ENCODE data around the gene TMEM191C.
"Not testable (repeated sequence)": the region's sequence is repeated elsewhere in the genome, so short reads cannot be mapped to it uniquely, and the experiment has no call there.

TMEM191C gene

DNA sequence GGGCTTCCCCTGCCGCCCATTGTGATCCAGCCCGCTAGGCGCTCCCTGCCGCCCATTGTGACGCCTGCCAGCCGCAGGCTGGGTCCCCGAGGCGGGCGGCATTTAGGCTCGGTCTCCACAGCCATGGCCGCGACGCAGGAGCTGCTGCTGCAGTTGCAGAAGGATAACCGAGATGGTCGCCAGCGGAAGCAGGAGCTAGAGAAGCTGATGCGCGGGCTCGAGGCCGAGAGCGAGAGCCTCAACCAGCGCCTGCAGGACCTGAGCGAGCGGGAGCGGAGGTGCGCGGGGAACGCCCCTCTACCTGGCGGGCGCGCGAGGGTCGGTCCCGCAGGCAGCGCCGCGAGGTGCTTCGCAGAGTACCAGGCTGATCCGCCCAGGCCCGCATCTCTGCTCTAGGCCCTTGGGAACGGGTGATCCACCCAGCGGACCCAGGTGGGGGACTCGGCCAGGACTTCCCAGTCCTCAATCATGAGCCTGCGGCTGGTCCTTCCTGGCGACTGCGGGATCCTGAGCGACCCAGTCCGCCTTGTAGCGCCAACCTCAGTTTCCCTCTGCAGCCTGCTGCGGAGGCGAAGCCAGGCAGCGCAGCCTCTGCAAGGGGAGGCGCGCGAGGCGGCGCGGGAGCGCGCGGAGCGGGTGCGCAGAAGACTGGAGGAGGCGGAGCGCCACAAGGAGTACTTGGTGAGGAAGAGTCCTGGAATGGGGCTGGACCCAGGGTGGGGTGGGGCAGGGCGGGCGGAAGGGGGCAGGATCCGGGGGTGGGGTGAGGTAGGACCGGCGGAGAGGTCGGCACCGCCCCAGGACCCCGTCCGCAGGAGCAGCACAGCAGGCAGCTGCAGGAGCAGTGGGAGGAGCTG lies at the start of gene TMEM191C:
TSS of gene TMEM191C (plus strand) at position 51 of the 857 bp plus-strand sequence. CDS start at position 124, 73 bp downstream.
- DNase-seq (ENCODE audit: low spot score) = not testable (repeated sequence)

DNA sequence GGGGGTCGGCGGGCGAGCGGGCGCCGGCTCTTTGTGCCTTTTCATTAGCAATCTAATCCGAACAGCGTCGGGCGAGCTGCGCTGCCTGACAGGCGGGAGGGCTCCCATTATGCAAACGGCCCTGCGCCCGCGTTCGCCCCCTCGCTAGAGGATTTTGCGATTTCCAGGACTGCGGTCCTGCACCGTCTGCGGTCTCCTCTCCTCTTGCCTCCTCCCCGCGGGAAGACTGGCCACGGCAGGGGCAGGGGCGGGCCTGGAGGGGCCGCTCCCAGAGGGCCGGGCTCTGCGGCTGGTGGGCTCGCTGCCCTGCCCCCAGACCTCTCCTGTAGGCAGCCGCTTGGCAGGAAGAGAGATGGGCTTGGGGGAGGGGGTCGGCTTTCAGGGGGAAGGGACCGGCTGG lies 49.3 kb upstream of the TMEM191C start:
- DNase-seq (ENCODE audit: low spot score) = not testable (repeated sequence)

DNA sequence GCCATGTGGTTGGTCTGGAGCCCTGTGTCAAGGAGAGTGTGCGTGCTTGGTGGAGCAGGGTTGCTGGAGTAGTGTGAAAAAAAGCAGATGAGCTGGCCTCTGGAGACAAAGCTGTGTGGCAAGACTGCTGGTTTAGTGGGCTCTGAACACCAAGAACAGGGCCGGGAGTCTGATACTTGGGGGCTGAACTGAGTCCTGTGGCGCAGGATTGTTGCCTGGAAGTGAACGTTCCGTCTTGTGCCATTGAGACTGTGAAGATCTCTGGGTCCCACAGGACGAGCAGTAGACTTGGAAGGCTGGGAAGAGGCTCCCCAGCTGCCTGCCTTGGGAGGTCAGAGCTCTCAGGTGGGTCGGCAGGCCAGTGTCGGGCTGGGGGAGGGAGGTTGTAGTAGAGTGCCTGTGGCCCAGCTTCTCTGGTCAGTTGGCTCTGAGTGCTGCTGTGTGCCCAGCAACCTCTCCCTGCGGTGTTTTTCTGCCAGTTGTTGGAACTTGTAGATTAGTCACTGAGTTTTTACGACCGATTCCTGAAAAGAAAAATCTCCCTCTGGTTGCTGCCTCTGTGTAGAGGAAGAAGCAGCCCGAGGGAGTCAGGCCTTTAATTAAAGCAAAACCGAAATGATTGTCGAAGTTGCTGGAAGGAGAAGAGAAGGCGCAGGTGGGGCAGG lies 48.1 kb upstream of the TMEM191C start:
- not testable (repeated sequence) for DNase-seq (ENCODE audit: low spot score)

DNA sequence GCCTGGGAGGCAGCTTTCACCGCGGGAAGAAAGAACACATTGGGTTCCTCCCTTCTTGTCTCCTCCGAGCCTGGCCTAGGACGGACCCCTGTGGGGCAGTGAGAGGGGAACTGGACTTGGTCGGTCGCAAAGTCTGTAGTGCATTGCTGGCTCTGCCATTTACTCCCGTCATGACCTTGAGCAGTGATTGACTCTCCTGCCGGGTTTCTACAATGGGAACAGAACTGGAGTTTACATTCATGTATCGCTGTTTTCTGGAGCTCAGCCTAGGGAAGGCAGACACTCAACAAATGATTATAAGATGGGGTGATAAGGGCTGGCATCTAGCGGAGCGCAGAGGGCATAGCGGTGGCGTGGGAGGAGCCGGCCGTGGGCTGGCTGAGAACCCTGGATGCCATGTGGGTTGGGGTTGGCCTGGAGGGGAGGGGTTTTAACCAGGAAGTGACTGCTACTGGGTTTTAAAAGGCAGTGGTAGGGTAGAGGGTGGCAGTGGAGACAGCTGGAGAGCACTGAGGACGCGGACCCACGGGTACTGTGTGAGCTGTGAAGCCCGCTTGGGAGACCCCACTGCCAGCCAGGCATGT lies 46.9 kb upstream of the TMEM191C start:
- DNase-seq (ENCODE audit: low spot score) = not testable (repeated sequence)

DNA sequence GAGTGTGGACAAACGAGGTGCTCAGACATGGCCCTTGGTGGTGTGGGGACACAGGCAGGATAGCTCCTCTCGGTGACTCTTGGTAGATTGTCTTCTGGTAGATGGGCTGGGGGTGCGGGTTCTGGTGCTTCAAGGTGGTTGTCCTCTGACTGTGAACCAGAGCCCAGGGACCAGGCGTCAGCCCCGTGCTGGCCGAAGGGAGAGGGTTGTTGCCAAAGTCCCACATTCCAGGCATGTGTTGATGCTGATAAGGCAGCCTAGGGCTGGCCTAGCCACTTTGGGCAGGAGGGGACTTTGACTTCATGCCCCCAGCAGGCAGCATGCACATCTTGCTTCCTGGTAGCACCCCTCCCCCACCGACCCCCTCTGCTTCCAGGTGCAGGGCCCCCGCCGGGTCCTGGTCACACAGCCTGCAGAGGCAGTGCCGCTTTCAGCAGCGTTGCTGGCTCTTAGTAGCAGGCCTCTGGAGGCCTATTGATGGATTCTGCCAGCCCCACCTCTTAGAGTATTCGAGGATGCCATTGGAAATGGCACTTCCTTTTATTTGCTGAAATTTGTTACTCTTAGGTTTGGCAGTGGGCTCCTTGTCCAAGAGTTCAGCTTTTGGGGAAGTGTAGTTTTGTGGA lies 43.0 kb upstream of the TMEM191C start:
- not testable (repeated sequence) for DNase-seq (ENCODE audit: low spot score)

DNA sequence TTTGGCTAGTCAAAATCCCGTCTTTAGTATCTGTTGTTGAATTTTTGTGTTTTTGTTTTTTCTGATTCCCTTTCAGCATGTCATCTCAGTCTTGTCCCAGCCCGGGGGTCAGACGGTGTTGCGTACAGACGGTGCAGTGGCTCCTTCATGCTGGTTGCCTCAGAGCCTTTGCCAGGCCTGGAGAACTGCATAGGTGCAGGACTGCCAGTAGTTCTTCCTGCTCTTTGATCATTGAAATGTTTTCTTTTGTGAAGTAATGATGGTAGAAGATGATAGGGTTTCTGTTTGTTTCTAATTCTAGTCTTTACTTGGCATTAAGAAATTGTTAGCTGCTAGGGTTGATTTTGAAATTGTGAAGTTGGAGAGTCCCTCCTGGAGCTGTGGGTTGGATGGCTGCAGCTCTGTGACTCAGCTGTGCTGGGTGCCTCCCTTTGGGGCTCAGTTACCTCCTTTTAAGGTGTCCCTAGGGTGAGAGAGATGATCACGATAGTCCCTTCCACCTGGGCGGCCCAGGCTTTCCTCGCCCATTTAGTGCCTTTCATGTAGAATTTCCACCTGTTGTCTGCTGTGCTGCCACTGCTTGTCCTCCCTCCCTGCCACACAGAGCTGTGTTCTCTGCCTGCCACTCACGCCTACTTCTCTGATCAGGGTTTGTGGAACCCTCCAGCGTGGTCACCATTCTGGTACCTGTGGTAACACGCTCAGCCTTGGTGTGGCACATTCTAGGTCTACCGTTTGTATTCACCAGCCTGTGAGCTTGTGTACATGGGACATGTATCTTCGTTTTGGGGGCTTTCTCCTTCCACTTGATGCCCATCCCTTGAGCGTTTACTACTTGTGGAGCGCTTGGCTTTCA lies 32.6 kb upstream of the TMEM191C start:
- not testable (repeated sequence) for DNase-seq (ENCODE audit: low spot score)

DNA sequence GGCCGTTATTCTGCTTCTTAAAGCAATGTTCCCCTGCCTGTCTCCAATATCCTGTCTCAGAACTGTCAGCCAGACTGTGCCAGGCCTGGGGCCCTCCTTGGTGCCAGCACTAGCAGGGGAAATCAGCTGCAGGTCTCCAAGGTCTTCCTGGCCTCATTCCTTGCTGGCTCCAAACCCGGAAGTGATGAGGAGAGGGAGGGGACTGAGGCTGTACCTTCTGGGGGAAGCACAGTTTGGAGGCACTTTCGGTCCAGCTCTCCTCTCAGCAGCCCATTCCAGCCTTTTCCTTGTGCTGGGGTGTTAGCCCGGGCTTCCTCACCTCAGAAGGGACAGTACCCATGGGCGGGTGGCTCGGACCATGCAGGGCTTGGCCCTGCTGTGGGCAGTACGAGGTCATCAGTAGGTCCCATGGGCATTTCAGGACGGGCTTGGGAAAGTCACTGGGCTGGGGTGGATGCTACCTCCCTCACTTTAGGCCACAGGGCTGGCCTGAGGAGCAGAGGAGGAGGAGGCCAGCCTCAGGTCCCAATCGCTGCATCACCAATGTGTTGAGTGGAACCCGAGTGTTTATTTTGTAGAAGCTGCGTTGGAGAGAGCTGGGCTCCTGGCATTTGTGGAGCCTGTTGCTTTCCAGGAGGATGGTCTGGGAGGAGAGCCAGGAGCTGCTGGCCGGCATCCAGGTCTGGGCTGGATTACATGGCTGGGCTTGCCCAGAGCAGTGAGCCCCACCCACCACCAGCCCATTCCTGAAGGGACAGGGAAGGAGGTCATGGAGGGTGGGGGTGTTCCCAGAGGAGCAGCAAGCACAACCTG lies 31.0 kb upstream of the TMEM191C start:
- not testable (repeated sequence) for DNase-seq (ENCODE audit: low spot score)

DNA sequence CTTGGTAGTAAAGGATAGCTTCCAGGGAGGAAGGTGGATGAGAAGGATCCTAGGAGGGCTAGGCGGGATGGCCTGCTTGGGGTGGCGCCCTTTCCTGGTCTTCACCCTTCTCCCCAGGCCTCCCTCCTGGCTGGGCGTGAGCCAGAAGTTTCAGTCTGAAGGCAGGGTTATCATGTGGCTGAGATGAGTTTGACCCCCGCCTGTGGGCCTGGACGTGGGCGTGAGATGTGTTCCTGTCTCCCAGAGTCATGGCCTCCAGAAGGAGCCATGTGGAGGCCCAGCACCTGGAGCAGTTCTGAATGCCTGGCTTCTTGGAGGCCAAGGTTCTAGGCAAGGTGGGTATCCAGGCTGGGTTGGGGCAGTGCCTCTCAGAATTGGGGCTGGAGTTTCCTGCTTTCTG lies 29.2 kb upstream of the TMEM191C start:
- not testable (repeated sequence) for DNase-seq (ENCODE audit: low spot score)

DNA sequence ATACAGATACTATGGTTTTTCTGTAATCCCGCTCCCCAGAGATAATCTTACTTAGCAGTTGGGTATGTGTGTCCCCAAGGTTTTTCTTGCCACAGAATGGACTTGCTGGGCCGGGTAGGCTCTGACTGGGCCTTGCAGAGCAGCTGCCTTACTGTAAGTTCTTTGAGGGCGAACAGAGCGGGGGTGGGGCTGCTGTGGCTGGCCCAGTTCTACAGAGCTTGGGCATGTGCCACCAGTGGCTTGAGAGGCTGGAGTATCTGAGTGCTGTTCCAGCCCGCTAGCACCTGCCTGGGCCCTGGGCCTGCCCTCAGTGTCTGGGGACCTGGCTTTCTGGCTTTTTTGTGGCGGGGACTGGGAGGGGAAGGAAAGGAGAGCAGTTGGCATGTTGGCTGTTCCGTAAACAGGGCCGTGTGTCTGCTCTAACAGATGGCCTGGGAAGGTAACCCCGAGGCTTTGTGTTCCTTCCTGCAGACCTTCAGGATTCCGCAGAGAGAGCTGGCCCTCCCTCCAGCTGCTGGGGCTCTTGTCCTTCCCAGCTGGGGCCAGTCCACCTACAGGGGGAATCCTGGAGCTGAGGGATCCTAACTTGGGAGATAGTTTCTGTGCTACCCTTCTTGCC lies 27.1 kb upstream of the TMEM191C start:
- DNase-seq (ENCODE audit: low spot score) = not testable (repeated sequence)

DNA sequence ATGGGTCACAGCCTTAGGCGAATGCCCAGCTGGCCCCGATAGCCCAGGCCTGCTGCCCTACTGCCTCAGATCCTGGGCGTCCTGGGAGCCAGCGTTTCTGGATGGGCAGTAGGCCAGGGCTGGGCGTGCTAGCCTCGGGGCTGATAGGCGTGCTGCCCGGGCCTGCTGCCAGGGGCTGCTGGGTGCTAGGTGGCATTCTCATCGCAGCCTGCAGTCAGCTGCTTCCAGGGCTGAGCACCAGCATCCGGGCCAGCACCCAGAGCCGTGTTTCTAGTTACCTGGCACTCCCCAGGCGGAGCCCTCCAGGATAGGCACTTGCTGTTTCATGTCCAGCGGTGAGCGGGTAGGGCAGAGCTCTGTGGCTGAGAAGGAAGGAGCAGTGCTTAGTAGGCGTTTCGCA lies 26.5 kb upstream of the TMEM191C start:
- not testable (repeated sequence) for DNase-seq (ENCODE audit: low spot score)

DNA sequence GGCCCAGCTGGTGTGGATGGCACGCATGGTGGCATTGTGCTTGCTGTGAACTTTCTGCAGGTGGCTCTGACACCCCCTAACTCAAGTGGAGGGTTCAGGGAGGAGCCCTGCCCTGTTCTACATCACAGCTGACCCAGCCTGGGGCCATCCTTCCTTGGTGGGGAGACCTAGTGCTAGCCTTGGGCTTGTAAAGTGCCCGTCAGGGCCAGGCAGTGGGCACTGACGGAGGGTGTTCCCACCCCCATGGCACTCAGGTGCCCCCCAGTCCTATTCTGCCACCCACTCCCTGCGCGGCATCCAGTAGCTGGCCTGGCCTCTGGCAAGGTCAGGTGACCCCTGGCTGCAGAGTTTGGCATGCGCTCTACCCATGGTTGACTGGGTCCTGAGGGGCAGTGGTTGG lies 26.0 kb upstream of the TMEM191C start:
- not testable (repeated sequence) for DNase-seq (ENCODE audit: low spot score)

DNA sequence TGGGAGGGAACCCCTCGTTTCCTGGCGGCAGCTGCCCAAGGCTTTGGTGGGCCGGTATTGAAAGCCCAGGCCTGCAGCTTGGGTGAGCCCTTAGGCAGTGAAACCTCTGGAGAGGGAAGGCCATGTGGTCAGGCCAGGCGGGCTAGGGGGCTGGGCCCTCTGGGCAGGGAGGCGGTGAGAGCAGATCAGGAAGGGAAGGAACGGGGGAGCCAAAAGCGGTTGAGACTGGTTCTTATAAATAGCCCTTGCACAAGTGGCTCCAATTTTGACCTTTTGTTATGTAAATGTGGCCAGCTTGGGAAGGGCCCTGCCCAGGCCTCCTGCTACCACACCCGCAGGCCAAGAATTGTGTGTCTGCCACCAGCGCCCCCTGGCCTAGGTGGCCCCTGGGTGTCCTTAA lies 25.1 kb upstream of the TMEM191C start:
- not testable (repeated sequence) for DNase-seq (ENCODE audit: low spot score)

DNA sequence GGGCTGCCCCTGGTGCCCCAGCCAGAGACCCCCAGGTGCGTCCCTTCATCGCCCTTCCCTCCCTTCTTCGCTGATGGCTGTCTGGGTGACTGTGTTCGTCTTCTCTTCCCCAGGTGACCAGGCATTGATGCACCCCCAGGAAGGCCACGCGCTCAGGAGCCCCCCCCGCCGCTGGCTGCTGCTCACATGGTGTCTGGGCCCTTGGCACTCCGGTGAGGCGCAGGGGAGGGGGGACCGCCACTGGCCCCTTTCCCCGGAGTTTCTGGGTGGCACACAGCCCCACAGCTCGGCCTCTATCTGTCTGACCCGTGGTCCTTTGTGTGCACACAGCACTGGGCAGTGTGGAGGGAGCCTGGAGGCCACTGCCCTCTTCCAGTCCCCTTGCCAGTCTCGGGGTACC lies 24.5 kb upstream of the TMEM191C start:
- not testable (repeated sequence) for DNase-seq (ENCODE audit: low spot score)

DNA sequence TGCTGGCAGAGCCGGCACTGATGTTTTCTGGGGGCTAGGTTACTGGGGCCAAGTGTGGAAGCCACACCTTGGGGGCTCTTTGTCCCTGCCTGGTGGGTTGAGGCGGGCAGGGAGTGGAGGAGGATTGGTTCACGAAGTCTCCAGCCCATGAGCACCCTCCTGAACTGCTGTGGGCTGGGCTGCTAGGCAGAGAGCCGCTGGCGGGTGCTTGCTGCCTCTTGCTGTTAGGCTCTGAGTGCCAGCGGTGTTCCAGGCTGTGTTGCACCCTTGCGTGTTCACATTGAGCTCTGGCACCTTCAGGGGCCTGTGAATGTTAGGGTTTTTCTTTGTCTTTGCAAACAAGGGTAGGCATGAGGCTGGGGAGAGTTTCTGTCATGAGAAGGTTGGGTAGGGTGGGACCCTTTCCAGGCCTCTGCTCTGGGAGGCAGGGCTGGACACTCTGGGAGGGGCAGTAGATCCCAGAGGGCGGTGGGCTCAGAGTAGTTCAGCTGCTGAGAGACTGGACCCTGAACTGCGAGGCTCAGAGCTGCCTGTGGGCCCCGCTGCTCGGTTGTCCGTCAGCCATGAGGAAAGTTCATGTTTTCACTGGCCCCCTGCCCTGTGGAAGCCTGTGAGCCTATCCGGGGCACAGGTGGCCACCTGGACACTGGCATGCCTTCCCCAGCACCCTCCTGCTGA lies 24.0 kb upstream of the TMEM191C start:
- DNase-seq (ENCODE audit: low spot score) = no peak

DNA sequence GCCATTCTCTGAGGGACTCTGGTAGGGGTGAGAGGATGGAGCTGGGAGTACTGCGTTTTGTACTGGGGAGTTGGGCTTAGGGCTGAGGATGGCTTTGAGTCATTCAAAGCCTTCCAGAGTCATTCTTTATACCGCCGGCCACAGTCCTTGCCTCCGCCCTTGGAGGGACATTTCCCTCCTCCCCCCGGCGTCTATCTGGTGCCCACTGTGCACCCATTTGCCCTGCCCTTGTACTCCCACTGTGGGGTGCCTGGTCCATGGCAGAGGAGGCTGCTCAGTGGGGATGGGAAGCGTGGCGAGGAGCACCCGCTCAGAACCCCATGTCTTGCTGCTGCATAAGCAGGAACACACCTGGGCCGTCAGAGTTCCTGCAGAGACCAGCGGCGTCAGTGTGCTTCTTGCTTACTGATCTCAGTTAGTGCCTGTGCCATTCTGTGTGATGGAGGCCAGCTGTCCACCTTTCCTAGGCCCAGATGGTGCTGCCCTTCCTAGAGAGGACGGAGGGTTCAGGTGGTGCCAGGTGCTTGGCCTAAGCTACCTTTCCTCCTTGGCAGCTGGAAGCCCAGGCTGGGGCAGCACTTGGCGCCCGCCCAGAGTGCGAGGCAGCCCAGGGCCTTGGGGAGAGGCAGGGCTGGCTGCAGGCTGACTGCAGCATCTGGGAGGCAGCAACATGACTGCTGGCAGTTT lies 23.3 kb upstream of the TMEM191C start:
- DNase-seq (ENCODE audit: low spot score) = no peak

DNA sequence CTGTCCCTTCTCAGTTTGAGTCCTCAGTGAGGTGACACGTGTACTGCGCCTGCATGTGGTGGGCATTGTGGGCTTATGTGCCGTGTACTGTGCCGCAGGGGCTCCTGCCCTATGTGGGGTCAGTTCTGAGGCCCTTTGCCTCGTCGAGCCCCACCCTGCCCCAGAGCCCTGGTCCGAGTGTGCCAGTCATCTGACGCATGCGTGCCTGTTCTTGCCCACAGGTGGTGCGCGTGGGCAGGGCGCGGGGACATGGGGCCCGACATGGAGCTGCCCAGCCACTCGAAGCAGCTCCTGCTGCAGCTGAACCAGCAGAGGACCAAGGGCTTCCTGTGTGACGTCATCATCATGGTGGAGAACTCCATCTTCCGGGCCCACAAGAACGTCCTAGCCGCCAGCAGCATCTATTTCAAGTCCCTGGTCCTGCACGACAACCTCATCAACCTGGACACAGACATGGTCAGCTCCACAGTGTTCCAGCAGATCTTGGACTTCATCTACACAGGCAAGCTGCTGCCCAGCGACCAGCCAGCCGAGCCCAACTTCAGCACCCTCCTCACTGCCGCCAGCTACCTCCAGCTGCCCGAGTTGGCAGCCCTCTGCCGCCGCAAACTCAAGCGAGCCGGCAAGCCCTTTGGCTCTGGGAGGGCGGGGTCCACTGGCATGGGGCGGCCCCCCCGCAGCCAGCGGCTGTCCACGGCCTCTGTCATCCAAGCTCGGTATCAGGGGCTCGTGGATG lies 22.3 kb upstream of the TMEM191C start:
- DNase-seq (ENCODE audit: low spot score) = no peak

DNA sequence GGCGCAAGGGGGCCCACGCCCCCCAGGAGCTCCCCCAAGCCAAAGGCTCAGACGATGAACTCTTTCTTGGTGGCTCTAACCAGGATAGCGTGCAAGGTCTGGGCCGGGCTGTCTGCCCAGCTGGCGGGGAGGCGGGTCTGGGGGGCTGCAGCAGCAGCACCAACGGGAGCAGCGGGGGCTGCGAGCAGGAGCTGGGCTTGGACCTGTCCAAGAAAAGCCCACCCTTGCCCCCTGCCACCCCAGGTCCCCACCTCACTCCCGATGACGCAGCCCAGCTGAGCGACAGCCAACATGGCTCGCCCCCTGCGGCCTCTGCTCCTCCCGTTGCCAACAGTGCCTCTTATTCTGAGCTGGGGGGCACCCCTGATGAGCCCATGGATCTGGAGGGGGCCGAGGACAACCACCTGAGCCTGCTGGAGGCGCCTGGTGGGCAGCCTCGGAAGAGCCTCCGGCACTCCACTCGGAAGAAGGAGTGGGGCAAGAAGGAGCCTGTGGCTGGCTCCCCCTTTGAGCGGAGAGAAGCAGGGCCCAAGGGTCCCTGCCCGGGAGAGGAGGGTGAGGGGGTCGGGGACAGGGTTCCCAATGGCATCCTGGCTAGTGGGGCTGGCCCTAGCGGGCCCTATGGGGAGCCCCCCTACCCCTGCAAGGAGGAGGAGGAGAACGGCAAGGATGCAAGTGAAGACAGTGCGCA lies 21.6 kb upstream of the TMEM191C start:
- no peak for DNase-seq (ENCODE audit: low spot score)

All from kidney capillary endothelial cell (primary cell).